IPS-11a (cell line): Measurements from ENCODE around the gene MYOCD.

Source experiments
- H3K4me3 ChIP-seq: one replicate; pipeline ENCODE4 v1.5.1; 2013; ENCODE audit warnings: low read depth, low read length, control low read depth

Gene MYOCD

GRCh38 chr17:12743046-12743445, 77.4 kb downstream of the MYOCD start:
- no peak overlapping the region for H3K4me3 ChIP-seq

GRCh38 chr17:12744298-12744697, 78.6 kb downstream of the MYOCD start:
- H3K4me3 ChIP-seq = no peak overlapping the region

DNA sequence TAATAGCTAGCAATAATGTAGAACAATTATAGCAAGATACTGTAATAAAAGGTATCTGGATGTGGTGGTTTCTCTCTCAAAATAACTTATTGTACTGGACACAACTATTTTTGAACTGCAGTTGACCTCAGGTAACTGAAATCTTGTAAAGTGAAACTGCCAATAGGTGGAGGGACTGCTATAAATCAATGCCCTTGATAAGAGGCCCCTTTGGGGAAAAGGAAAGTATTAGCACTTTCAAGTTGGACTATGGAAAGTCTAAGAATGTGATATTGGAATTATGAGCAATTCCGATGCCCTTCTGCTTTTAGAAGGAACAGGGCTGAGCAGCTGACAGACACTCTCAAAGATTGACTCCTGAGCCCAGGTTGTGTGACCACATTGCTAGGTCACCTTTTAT, 79.1 kb downstream of the MYOCD start:
- no peak overlapping the region for H3K4me3 ChIP-seq

DNA sequence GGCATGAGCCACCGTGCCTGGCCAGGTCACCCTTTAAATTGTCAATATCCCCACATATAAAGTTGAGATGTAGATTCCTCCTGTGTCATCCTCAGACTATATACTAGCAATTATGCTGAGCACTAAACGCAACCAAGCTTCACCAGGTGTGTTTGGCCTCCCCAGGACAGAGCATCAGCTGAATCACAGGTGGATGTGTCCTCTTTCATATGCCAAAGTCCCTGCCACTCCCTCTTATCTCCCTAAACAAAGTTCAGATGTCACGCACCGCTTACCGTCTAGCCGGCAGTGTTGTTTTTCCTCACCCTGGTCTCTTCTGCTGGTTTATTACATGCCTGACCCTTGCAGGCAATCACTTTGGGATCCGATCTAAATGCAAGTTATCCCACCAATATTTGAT, 79.8 kb downstream of the MYOCD start:
- no peak overlapping the region for H3K4me3 ChIP-seq

DNA sequence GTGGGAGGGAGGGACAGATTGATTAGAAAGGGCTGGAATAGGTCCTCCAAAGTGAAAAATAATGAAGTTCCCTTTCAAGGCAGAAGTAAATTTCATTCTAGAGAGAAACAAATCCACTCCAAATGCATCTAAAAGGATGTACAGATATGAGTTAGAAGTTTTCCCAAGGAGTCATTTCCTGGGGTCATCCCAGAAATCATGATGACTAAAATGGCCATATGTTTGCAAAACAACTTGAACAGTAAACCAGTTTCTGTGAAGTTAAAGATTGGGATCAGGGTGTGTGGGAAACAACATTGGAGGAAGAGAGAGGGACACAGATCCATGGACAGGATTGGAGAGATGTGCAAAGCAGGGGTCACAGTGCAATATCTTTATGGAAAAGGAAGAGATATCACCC, 91.1 kb downstream of the MYOCD start:
- no peak overlapping the region for H3K4me3 ChIP-seq

GRCh38 chr17:12759090-12759489, 93.4 kb downstream of the MYOCD start:
- no peak overlapping the region for H3K4me3 ChIP-seq

- no peak overlapping the region for H3K4me3 ChIP-seq
Observed at GRCh38 chr17:12765548-12765947, 99.9 kb downstream of the MYOCD start.

- H3K4me3 ChIP-seq = no peak overlapping the region
Observed at GRCh38 chr17:12768255-12768654, 102.6 kb downstream of the MYOCD start.

DNA sequence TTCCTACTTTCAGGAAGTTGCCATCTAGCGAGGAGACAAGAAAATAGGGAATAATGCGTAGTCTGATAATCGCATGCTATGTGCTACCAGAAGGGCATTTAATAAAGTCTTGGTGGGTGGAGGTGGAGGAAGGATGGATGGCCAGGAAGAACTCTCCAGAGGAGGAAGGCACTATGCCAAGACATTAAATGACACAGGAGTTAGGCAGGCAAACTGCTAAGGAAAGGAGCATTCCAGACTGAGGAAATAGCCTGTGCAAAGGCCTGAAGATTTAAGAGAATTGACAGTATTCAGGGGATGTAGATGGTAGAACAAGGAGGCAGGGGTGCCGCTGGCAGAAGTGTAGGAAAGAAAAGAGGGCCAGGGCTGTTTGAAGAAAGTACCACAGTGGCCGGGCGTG, 104.3 kb downstream of the MYOCD start:
- H3K4me3 ChIP-seq = no peak overlapping the region

- no peak overlapping the region for H3K4me3 ChIP-seq
Observed at GRCh38 chr17:12773153-12773552, 107.5 kb downstream of the MYOCD start.

DNA sequence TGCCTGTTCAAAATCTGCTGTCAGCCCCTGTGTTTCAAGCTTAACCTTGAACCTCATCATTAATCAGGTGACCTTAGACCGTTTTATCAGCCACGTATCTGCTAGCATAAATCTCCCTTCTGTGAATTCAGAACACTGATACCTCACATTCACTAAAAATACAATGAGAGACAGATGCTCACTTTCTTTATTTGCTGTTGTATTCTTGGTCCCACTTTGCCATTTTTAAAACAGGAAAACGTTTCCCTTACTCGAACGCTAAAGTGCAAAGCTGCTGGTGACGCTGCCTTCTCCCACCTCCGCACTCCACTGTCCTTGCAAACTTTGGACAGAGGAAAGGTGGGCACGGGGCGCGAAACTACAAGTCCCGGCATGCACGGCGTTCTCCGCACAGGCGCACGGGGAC, 123.4 kb downstream of the MYOCD start:
- H3K4me3 ChIP-seq = peak overlapping the region; percentile 90

GRCh38 chr17:12789481-12790248, 124.0 kb downstream of the MYOCD start, which contains the start of gene ARHGAP44:
TSS of gene ARHGAP44 (plus strand) at chr17:12789498. CDS start at chr17:12789839, 341 bp downstream.
- peak within 1 kb of the TSS; percentile 90 for H3K4me3 ChIP-seq

GRCh38 chr17:12790249-12791106, 124.8 kb downstream of the MYOCD start:
- H3K4me3 ChIP-seq = peak overlapping the region; percentile 90

- H3K4me3 ChIP-seq = no peak overlapping the region
Observed at GRCh38 chr17:12794919-12795532, 129.3 kb downstream of the MYOCD start.

GRCh38 chr17:12800855-12801365, 135.2 kb downstream of the MYOCD start:
- no peak overlapping the region for H3K4me3 ChIP-seq

DNA sequence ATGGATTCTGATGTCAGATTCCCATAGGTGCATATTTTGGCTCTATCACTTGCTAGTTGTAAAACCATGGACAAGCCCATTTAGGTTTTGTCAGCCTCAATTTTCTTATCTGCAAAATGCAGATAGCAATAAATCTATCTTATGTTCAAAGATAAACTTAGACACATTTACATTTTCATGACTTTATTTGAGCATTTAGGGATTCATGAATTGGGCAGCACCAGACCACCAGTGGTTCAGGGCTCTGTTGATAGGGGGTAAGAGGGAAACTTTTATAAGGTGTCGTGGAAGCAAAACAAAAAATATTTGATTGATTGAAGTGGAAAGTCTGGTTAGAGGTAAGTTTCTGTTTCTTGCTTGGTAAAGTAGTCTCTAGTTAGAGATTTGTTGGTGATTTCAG, 140.9 kb downstream of the MYOCD start:
- no peak overlapping the region for H3K4me3 ChIP-seq

- no peak overlapping the region for H3K4me3 ChIP-seq
Observed at GRCh38 chr17:12808723-12809122, 143.0 kb downstream of the MYOCD start.

- H3K4me3 ChIP-seq = no peak overlapping the region
Observed at GRCh38 chr17:12812877-12813276, 147.2 kb downstream of the MYOCD start.

DNA sequence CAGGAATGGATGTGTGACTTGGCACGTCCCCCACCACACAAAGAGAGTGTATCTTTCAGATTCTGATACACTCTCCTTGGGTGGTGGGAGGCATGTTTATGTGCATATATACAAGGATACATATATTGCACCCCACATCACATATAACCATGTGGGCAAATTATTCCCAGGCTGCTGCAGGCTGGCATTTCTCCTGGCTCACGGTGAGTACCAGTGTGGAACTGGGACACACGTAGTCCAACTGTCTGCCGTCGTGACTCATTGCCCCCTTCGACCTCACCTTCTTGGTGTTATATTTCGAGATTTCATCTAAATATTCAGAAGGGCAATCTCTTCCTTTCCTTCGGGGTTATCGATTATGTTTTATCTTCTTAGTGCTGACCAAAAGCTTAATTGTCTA, 148.0 kb downstream of the MYOCD start:
- no peak overlapping the region for H3K4me3 ChIP-seq

GRCh38 chr17:12814718-12815117, 149.0 kb downstream of the MYOCD start:
- no peak overlapping the region for H3K4me3 ChIP-seq

DNA sequence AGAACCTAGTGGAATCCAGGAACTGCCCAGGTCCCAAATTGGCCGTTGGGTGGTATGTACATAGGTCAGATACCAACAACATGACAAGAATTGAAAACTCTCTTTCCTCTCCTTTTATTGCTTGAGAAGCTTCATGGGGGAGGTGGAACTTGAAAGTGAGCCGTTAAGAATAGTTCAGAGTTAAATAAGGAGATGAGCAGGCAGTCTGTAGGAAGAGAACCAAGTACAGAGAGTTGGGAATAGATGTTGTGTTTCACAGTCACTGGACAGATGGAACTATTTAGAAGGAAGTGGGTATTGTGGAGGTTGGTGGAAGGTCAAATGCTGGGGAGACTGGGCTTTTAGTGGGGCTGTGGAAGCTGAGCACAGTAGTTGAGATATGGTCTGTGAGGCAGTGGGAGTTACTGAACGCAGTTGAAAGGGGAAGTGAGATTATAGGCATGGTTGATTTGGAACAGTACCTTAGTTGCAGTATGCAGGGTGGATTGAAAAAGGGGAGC, 150.0 kb downstream of the MYOCD start:
- H3K4me3 ChIP-seq = no peak overlapping the region
